Measurements from ENCODE around the gene FARSA. TPM values are rescaled to one million over a fixed set of nuclear protein-coding genes. Genes with fewer than 3 reads are reported as not detected.
"Not testable (repeated sequence)": the region's sequence is repeated elsewhere in the genome, so short reads cannot be mapped to it uniquely, and the experiment has no call there.

FARSA gene
- total RNA-seq, 4 donors from 2014 or later = 40.7 to 68.8 (median 62.3) TPM

DNA sequence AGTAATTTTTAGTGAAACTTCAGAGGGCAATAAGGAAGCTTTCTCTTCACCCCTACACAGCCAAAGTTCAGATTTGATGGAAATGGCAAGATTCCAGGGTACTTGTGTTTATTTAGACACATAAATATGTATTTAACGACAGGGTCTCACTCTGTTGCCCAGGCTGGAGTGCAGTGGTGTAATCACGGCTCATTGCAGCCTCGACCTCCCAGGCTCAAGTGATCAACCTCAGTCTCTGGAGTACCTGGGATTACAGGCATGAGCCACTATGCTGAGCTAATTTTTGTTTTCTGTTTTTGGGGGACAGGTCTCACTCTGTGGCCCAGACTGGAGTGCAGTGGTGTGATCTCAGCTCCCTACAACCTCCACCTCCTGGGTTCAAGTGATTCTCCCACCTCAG is 12.5 kb downstream of the FARSA start:
- no peak for DNase-seq
- H3K27me3 ChIP-seq = no peaks in the 10 kb centered on the region
- H3K36me3 ChIP-seq = peaks cover 0 to 40% of the 10 kb centered on the region in 2 donors
- H3K9me3 ChIP-seq = no peaks in the 10 kb centered on the region
- no peak for ATAC-seq
- no peak overlapping the region for H3K27ac ChIP-seq
- peaks cover 4% of the 10 kb centered on the region in 2 donors for H3K4me1 ChIP-seq
- no peak overlapping the region for H3K4me3 ChIP-seq
- intact Hi-C loops (cut with DNase I; ENCODE audit: low total_unique reads) = no loop called here
- in situ Hi-C loops (cut with MboI; ENCODE audit: low sequenced_read_pairs in 4 of 4) = no loop called here
- no peak for TF ChIP-seq POLR2A (IDR thresholded peaks at IDR 0.05)
- TF ChIP-seq, protein P1, sequence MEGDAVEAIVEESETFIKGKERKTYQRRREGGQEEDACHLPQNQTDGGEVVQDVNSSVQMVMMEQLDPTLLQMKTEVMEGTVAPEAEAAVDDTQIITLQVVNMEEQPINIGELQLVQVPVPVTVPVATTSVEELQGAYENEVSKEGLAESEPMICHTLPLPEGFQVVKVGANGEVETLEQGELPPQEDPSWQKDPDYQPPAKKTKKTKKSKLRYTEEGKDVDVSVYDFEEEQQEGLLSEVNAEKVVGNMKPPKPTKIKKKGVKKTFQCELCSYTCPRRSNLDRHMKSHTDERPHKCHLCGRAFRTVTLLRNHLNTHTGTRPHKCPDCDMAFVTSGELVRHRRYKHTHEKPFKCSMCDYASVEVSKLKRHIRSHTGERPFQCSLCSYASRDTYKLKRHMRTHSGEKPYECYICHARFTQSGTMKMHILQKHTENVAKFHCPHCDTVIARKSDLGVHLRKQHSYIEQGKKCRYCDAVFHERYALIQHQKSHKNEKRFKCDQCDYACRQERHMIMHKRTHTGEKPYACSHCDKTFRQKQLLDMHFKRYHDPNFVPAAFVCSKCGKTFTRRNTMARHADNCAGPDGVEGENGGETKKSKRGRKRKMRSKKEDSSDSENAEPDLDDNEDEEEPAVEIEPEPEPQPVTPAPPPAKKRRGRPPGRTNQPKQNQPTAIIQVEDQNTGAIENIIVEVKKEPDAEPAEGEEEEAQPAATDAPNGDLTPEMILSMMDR (IDR thresholded peaks at IDR 0.05 in 4 of 5, conservative IDR thresholded peaks at IDR 0.05 in 1 of 5) = no peak

DNA sequence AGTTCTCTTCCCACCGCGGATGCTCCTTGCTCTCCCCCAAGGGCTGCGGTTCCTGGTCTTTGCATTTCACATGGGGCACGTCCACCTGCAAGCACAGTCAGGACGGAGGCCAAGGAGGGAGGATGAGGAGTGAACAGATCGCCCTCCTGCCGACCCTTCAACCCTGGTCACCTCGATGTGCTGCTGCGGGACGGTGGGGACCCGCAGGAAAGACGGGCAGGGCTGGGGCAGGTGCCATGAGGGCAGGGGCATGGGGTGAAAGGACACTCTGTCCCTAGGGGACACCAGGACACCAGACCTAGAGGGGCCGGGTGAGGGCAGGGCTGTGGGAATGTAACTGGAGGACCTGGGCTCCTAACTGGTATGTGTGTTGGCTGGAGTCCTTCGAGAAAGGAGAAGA is 15.3 kb downstream of the FARSA start:
- peaks cover 0 to 12% of the 10 kb centered on the region in 2 donors for H3K36me3 ChIP-seq
- no peak overlapping the region for H3K27ac ChIP-seq
- TF ChIP-seq, protein P1 (IDR thresholded peaks at IDR 0.05 in 4 of 5, conservative IDR thresholded peaks at IDR 0.05 in 1 of 5) = no peak
- no peak for TF ChIP-seq POLR2A (IDR thresholded peaks at IDR 0.05)
- ATAC-seq (no peak), DNase-seq (no peak)
- intact Hi-C loops (cut with DNase I; ENCODE audit: low total_unique reads) (loop anchor here (2.0 kb wide), 1 partner anchor 15 kb away; the partner anchor contains the start of gene FARSA), in situ Hi-C loops (cut with MboI; ENCODE audit: low sequenced_read_pairs in 4 of 4) (no loop called here)
- peaks cover 6 to 9% of the 10 kb centered on the region in 2 donors for H3K4me1 ChIP-seq
- no peaks in the 10 kb centered on the region for H3K9me3 ChIP-seq
- no peaks in the 10 kb centered on the region for H3K27me3 ChIP-seq
- H3K4me3 ChIP-seq = no peak overlapping the region

DNA sequence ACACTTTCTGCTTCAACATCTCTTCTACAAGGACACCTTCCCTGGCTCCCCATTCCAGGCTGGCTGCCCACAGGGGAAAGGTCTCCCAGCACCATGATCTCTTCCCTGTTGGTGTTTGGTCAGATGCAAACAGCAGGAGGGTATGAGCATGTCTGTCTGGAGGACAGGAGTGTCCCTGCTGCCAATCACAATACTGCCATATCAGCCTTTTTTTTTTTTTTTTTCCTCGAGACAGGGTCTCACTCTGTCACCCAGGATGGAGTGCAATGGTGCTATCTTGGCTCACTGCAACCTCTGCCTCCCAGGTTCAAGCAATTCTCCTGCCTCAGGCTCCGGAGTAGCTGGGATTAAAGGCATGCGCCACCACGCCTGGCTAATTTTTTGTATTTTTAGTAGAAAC is 17.7 kb downstream of the FARSA start:
- intact Hi-C loops (cut with DNase I; ENCODE audit: low total_unique reads); H3K36me3 ChIP-seq; H3K27me3 ChIP-seq; DNase-seq; H3K4me3 ChIP-seq; H3K9me3 ChIP-seq; in situ Hi-C loops (cut with MboI; ENCODE audit: low sequenced_read_pairs in 4 of 4); H3K27ac ChIP-seq; ATAC-seq: not testable (repeated sequence)
- H3K4me1 ChIP-seq = peaks cover 16 to 18% of the 10 kb centered on the region in 2 donors

DNA sequence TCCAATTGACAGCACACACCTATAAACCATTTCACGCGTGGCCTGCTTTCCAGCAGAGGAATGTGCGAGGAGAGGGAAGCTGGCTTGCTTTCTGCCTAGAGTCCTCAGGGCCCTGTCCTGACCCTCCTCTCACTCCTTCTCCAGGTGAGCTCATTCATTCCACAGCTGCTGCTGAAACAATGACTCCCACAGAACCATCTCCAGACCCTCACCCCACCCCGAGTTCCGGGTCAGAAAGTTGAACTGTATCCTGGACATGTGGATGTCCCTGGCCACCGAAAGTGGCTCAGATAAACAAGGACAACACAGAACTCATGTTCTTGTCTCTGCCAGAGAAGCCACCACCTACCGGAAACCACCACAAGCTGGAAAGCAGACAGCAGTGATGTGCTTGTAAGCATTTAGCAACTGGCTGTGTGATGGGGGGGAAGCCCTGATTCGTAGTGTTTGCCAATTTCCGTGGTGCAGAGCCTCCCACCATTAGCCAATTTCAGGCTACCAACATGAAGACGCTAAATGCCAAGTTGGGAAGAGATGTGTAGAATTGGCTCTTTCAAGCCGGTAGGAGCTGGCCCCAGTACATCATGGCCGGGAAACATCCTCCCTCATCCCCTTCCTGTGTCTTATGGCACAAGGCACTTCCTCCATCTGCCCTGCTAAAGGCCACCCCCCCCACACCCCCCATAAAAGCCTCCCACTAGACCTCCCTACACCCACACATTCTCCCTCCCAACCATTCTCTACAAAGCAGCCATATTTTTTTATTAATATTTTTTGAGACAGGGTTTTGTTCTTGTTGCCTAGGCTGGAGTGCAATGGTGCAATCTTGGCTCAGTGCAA is 19.4 kb downstream of the FARSA start:
- H3K36me3 ChIP-seq = no peaks in the 10 kb centered on the region
- H3K27me3 ChIP-seq = no peaks in the 10 kb centered on the region
- ATAC-seq (peak in 1 of 2 donors; percentile 48), DNase-seq (peak in 1 of 2 donors; percentile 28)
- H3K27ac ChIP-seq = peak overlapping the region in 3 of 4 donors; percentile 66 to 71 (median 67)
- in situ Hi-C loops (cut with MboI; ENCODE audit: low sequenced_read_pairs in 4 of 4) = no loop called here
- H3K4me3 ChIP-seq = no peak overlapping the region
- H3K9me3 ChIP-seq = no peaks in the 10 kb centered on the region
- H3K4me1 ChIP-seq = peaks cover 16 to 18% of the 10 kb centered on the region in 2 donors
- no peak for TF ChIP-seq POLR2A (IDR thresholded peaks at IDR 0.05)
- TF ChIP-seq, protein P1 (IDR thresholded peaks at IDR 0.05 in 4 of 5, conservative IDR thresholded peaks at IDR 0.05 in 1 of 5) = no peak
- intact Hi-C loops (cut with DNase I; ENCODE audit: low total_unique reads) = no loop called here

DNA sequence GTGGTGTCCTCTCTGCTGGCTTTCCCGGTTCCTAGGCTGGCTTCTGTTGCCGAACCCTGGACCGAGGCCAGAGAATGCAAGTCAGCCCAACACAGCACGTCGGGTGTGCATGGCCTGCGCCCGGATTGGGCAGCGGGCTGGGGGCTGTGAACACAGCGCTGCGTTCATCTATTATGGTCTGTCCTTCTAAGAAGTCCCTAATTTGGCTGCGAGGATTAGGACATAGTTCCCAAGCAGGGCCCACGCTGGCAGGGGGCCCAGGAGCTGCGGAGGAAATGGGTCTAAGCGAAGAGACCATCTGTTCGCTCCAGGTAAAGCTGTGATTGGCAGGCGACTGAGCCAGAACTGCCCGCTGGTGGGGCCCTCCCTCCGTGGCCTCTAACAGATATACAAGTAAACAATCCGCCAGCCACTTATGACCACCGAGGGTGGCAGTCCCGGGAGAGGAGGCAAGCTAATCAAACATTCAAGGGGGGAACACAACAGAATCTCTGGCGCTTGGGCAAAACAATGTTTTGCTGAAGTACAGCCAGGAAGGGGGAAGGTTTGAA is 20.4 kb downstream of the FARSA start:
- Histone ChIP-seq H3K27me3 (no peaks in the 10 kb centered on the region), H3K27ac (peak overlapping the region; percentile 34 to 71 (median 66)), H3K36me3 (no peaks in the 10 kb centered on the region), H3K9me3 (no peaks in the 10 kb centered on the region), H3K4me3 (peak overlapping the region; percentile 18 to 47 (median 40)), H3K4me1 (peaks cover 12 to 14% of the 10 kb centered on the region in 2 donors)
- in situ Hi-C loops (cut with MboI; ENCODE audit: low sequenced_read_pairs in 4 of 4) = no loop called here
- intact Hi-C loops (cut with DNase I; ENCODE audit: low total_unique reads) = no loop called here
- no peak for TF ChIP-seq POLR2A (IDR thresholded peaks at IDR 0.05)
- TF ChIP-seq, protein P1 (IDR thresholded peaks at IDR 0.05 in 4 of 5, conservative IDR thresholded peaks at IDR 0.05 in 1 of 5) = no peak
- DNase-seq (peak in 1 of 2 donors; percentile 60), ATAC-seq (peak; percentile 52 to 75)
